Endothelial cell (in vitro differentiated cells): ENCODE data around the gene C19orf44. TPM values are rescaled to one million over a fixed set of nuclear protein-coding genes. Genes with fewer than 3 reads are reported as not detected.

Source experiments
- DNase-seq: peaks from one replicate; pipeline ENCODE4 v3.0.0; 2021; ENCODE audit warnings: low spot score
- H3K27ac Mint-ChIP-seq: one replicate; pipeline ENCODE4 v1.8.0; 2021; ENCODE audit warnings: mixed read lengths, inconsistent platforms; ENCODE audit not compliant: unreplicated experiment
- H3K27me3 Mint-ChIP-seq: one replicate; pipeline ENCODE4 v1.8.0; 2021; ENCODE audit warnings: mild to moderate bottlenecking, moderate library complexity, mixed read lengths, inconsistent platforms; ENCODE audit not compliant: unreplicated experiment
- H3K36me3 Mint-ChIP-seq: one replicate; pipeline ENCODE4 v1.8.0; 2021; ENCODE audit warnings: mild to moderate bottlenecking, low read depth, mixed read lengths, inconsistent platforms; ENCODE audit not compliant: unreplicated experiment
- H3K4me1 Mint-ChIP-seq: one replicate; pipeline ENCODE4 v1.8.0; 2021; ENCODE audit warnings: mild to moderate bottlenecking, mixed read lengths, inconsistent platforms; ENCODE audit not compliant: unreplicated experiment
- H3K4me3 Mint-ChIP-seq: one replicate; pipeline ENCODE4 v1.8.0; 2021; ENCODE audit warnings: mild to moderate bottlenecking, mixed read lengths, inconsistent platforms; ENCODE audit not compliant: unreplicated experiment
- H3K9me3 Mint-ChIP-seq: one replicate; pipeline ENCODE4 v1.8.0; 2021; ENCODE audit warnings: mixed read lengths, inconsistent platforms; ENCODE audit not compliant: unreplicated experiment
- CTCF ChIP-seq: fragments of 200-600 bp; sonication (generic); IDR thresholded peaks from one replicate; pipeline ENCODE4 v1.5.0; 2021; ENCODE audit warnings: antibody characterized with exemption; ENCODE audit not compliant: unreplicated experiment
- total RNA-seq: library from RNA; stranded (reverse); fragmentation: NEBNext Ultra II Directional; extraction: Animal tissue kit (Norgen Biotek cat#: 25700); gene quantifications from one replicate; pipeline ENCODE4 v1.2.1, GENCODE V29; 2021; ENCODE audit not compliant: unreplicated experiment

The C19orf44 gene
- total RNA-seq, 1 donor from 2014 or later = 3.7 TPM

DNA sequence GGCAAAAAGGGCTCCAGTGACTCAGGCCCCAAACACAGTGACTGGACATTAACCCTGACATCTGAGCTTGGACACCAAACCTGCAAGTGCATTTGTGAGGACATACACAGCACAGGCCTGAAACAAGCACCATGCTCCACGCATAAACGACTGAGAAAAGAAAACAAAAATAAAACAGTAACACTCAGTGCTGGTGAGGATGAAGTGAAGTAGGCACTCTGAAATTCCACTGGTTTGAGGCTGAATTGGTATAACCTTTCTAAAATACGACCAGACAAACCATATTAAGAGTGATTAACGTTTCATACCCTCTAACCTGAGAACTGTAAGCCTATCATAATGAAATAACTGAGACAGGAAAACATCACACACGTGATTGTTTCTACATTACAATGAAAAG is 70.5 kb downstream of the C19orf44 start:
- peaks cover 34% of the 10 kb centered on the region for H3K36me3 Mint-ChIP-seq
- H3K4me3 Mint-ChIP-seq = no peak overlapping the region
- DNase-seq = no peak
- peak overlapping the region; percentile 77 for H3K27ac Mint-ChIP-seq
- TF ChIP-seq CTCF = no peak
- no peaks in the 10 kb centered on the region for H3K9me3 Mint-ChIP-seq
- H3K27me3 Mint-ChIP-seq = peaks cover 7% of the 10 kb centered on the region
- peaks cover 11% of the 10 kb centered on the region for H3K4me1 Mint-ChIP-seq

GRCh38 chr19:16569609-16570320 is 73.6 kb downstream of the C19orf44 start:
- Mint-ChIP-seq H3K36me3 (peaks cover 22% of the 10 kb centered on the region), H3K27me3 (peaks cover 18% of the 10 kb centered on the region), H3K9me3 (no peaks in the 10 kb centered on the region), H3K4me1 (peaks cover 18% of the 10 kb centered on the region), H3K4me3 (peak overlapping the region; percentile 62), H3K27ac (no peak overlapping the region)
- no peak for TF ChIP-seq CTCF
- DNase-seq = no peak

Other genes starting within 250 kb of the C19orf44 start
- 48.9 TPM for gene KLF2, start 171.6 kb upstream of the C19orf44 start, total RNA-seq
- gene EPS15L1, start 24.4 kb upstream of the C19orf44 start, total RNA-seq = 34.5 TPM
- not detected for gene CALR3, start 227 bp upstream of the C19orf44 start, total RNA-seq
- 66.5 TPM for gene CHERP, start 46.0 kb downstream of the C19orf44 start, total RNA-seq
- 29.7 TPM for gene SLC35E1, start 76.0 kb downstream of the C19orf44 start, total RNA-seq
- gene MED26, start 131.8 kb downstream of the C19orf44 start, total RNA-seq = 13.3 TPM
- gene SMIM7, start 163.8 kb downstream of the C19orf44 start, total RNA-seq = 53.2 TPM
- 0.36 TPM for gene TMEM38A, start 164.7 kb downstream of the C19orf44 start, total RNA-seq
- not detected for gene NWD1, start 223.5 kb downstream of the C19orf44 start, total RNA-seq